GM18861 (cell line): ENCODE results near the gene NMD3.

Source experiments
- ATAC-seq: cut with Tn5 transposase; IDR thresholded peaks from one replicate; pipeline ENCODE4 v1.9.1; 2021; ENCODE audit not compliant: unreplicated experiment

The NMD3 gene

GRCh38 chr3:161230621-161231171, 9.6 kb downstream of the NMD3 start:
- no peak for ATAC-seq

GRCh38 chr3:161231861-161232260, 10.8 kb downstream of the NMD3 start:
- no peak for ATAC-seq

- ATAC-seq, result no peak
Measured at GRCh38 chr3:161233557-161233956, 12.4 kb downstream of the NMD3 start.

- no peak for ATAC-seq
Measured at GRCh38 chr3:161236240-161236639, 15.1 kb downstream of the NMD3 start.

GRCh38 chr3:161239700-161240099, 18.6 kb downstream of the NMD3 start:
- ATAC-seq, result no peak

GRCh38 chr3:161244538-161244937, 23.4 kb downstream of the NMD3 start:
- no peak for ATAC-seq

GRCh38 chr3:161247049-161247448, 25.9 kb downstream of the NMD3 start:
- no peak for ATAC-seq

GRCh38 chr3:161250116-161250515, 29.0 kb downstream of the NMD3 start:
- ATAC-seq, result no peak

GRCh38 chr3:161251716-161252115, 30.6 kb downstream of the NMD3 start:
- ATAC-seq, result no peak

- ATAC-seq, result no peak
Measured at GRCh38 chr3:161252143-161252542, 31.0 kb downstream of the NMD3 start.

- ATAC-seq, result no peak
Measured at GRCh38 chr3:161253711-161254110, 32.6 kb downstream of the NMD3 start.

GRCh38 chr3:161254861-161255260, 33.8 kb downstream of the NMD3 start:
- ATAC-seq, result no peak

- ATAC-seq, result no peak
Measured at GRCh38 chr3:161263057-161263456, 41.9 kb downstream of the NMD3 start.

- no peak for ATAC-seq
Measured at GRCh38 chr3:161264852-161265251, 43.7 kb downstream of the NMD3 start.

- no peak for ATAC-seq
Measured at GRCh38 chr3:161265916-161266571, 44.9 kb downstream of the NMD3 start.

- ATAC-seq, result no peak
Measured at GRCh38 chr3:161266731-161267150, 45.6 kb downstream of the NMD3 start.

- ATAC-seq, result no peak
Measured at GRCh38 chr3:161267646-161268045, 46.5 kb downstream of the NMD3 start.

- ATAC-seq, result no peak
Measured at GRCh38 chr3:161268601-161269000, 47.5 kb downstream of the NMD3 start.

GRCh38 chr3:161270991-161271390, 49.9 kb downstream of the NMD3 start:
- no peak for ATAC-seq

GRCh38 chr3:161271646-161272045, 50.5 kb downstream of the NMD3 start:
- no peak for ATAC-seq

- no peak for ATAC-seq
Measured at GRCh38 chr3:161272524-161272923, 51.4 kb downstream of the NMD3 start.

GRCh38 chr3:161273589-161274218, 52.6 kb downstream of the NMD3 start:
- ATAC-seq, result no peak
